GM12875 (cell line): ENCODE results near the gene TEX9.

Source experiments
- H3K4me3 ChIP-seq: one replicate; pipeline ENCODE4 v1.5.1; 2011; ENCODE audit warnings: low read depth, low read length, control low read depth
- CTCF ChIP-seq: IDR thresholded peaks from 2 replicates; pipeline ENCODE4 v1.5.1; 2011; ENCODE audit warnings: low read depth, mild to moderate bottlenecking, control low read depth, inconsistent platforms, low read length, moderate library complexity, borderline replicate concordance; ENCODE audit not compliant: insufficient read depth

Gene TEX9

GRCh38 chr15:56346414-56346813 lies 18.8 kb upstream of the TEX9 start:
- no peak for TF ChIP-seq CTCF
- no peak overlapping the region for H3K4me3 ChIP-seq

GRCh38 chr15:56349554-56349953 lies 15.7 kb upstream of the TEX9 start:
- no peak overlapping the region for H3K4me3 ChIP-seq
- TF ChIP-seq CTCF, result no peak

DNA sequence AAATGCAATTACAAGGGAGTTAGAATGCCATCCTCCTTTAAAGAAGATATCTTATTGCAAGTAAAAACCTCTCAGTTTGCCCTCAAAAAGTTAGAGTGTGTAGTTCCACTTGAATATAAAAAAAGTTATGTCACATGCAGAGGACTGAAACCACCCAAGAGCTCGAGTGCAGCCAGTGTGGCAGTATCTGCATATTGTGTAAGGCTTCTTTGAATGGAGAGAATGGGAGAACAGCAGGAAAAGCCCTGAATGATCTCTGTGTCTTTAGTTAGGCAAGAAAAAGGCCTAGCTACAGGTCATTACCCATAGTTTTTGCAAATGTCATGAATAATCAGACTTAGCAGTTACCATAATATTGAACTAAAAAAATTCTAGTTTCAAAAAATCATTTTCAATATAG lies 13.9 kb upstream of the TEX9 start:
- H3K4me3 ChIP-seq, result no peak overlapping the region

DNA sequence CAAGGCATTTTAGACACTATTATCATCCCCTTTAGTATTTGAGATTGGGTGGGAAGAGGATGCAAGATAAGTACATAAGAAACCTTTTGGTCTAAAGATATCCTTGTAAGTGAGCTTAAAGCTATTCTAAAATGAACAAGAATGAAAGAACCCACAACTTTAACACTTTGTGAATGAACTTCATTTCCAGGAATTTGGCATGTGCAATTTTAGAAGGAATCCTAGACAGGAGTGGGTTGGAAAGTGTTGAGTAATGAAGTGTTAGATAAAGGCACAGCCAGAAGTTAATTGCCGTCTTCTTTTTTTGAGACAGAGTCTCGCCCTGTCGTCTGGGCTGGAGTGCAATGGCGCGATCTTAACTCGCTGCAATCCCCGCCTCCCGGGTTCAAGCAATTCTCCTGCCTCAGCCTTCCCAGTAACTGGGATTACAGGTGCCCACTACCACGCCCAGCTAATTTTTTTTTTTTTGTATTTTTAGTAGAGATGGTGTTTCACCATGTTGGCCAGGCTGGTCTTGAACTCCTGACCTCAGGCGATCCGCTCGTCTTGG lies 13.2 kb upstream of the TEX9 start:
- H3K4me3 ChIP-seq, result no peak overlapping the region
- TF ChIP-seq CTCF, result no peak

More for the DNA sequence above, 13.9 kb upstream of the TEX9 start:
- TF ChIP-seq CTCF, result no peak

DNA sequence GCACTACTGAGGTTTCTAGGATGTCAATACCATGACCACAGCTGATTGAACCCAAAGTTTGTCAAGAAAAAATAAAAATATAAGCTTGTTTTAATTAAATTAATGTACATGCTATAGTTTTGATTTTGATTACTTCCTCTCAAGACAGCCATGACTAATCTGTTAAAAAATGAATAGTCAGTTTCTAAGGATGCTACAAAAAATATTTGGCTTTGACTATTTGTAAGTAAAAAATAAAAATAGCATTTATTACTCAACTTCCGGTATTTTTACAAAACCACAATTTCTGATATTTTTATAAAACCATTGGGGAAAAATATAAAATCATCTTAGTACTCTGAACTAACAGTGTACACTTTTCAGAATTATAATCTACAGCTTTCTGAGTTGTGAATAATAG lies 12.1 kb upstream of the TEX9 start:
- no peak overlapping the region for H3K4me3 ChIP-seq
- TF ChIP-seq CTCF, result no peak

- H3K4me3 ChIP-seq, result no peak overlapping the region
- no peak for TF ChIP-seq CTCF
These were observed 11.5 kb upstream of the TEX9 start for GRCh38 chr15:56353740-56354139.

- TF ChIP-seq CTCF, result no peak
These were observed 8.6 kb upstream of the TEX9 start for GRCh38 chr15:56356616-56357015.

More at GRCh38 chr15:56356616-56357015, 8.6 kb upstream of the TEX9 start:
- no peak overlapping the region for H3K4me3 ChIP-seq
